ENCODE measurements around the gene C19orf12. TPM values are rescaled to one million over a fixed set of nuclear protein-coding genes. Genes with fewer than 3 reads are reported as not detected.

Gene C19orf12
- total RNA-seq, 1 donor from 2014 or later: 9.7 TPM

- Histone ChIP-seq H3K36me3 (ENCODE audit: control insufficient read depth, insufficient read depth, low read length) (peaks cover 1% of the 10 kb centered on the region), H3K4me3 (ENCODE audit: low read depth, low read length) (no peak overlapping the region), H3K27me3 (ENCODE audit: control insufficient read depth, insufficient read depth, low read length) (no peaks in the 10 kb centered on the region)
- no peak for TF ChIP-seq CTCF (IDR thresholded peaks at IDR 0.05; ENCODE audit: insufficient read depth, low read length, severe bottlenecking)
- no peak for DNase-seq (ENCODE audit: low read depth)
- no peak for FAIRE-seq
Measured at GRCh38 chr19:29705706-29706105, 9.4 kb downstream of the C19orf12 start.

DNA sequence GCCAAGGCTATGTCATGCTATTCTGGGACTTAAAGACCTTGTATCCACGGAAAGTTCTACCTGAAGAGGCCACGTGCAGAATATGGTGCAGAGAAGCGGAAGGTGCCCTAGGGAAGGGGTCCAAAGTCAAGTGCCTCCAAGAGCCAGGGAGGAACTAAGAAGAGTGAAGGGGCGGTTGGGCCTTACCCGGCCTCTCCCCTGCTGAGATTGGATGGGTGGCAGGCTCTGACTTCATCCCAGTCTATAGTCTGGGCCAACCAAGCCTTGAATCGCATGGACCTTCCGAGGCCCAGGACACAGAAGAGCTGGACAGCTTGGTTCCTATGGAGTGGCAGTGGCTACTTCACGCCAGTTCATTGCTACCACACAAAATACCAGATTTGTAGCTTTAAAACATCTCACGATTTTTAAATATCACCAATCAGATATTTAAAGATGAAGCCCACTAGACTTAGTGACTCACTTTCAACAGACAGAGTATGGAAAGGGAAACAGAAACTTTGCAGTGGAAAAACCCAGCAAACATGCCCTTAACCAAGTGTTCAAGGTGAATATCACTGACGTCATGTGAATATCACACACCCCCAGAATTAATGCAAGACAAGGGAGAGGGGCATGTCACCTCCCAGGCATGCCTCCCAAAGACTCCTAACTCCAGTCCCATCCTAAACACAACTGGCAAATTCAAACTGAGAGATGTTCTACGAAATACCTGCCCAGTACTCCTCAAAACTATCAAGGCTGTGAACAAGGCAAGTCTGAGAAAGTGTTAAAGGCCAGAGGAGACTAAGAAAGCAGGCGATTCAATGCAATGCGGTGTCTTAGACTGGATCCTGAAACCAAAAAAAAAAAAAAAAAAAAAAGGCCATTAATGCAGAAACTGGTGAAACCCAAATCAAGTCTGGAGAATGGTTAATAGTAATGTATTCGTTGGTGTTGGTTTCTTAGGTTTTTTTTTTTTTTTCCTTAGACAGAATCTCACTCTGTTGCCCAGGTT, 10.2 kb downstream of the C19orf12 start:
- peaks cover 1% of the 10 kb centered on the region for H3K36me3 ChIP-seq (ENCODE audit: control insufficient read depth, insufficient read depth, low read length)
- no peak for TF ChIP-seq CTCF (IDR thresholded peaks at IDR 0.05; ENCODE audit: insufficient read depth, low read length, severe bottlenecking)
- no peak for DNase-seq (ENCODE audit: low read depth)

GRCh38 chr19:29702963-29703320, 12.1 kb downstream of the C19orf12 start:
- Histone ChIP-seq H3K36me3 (ENCODE audit: control insufficient read depth, insufficient read depth, low read length) (no peaks in the 10 kb centered on the region), H3K27me3 (ENCODE audit: control insufficient read depth, insufficient read depth, low read length) (no peaks in the 10 kb centered on the region), H3K4me3 (ENCODE audit: low read depth, low read length) (no peak overlapping the region)
- DNase-seq (ENCODE audit: low read depth) (no peak), FAIRE-seq (no peak)
- TF ChIP-seq CTCF (IDR thresholded peaks at IDR 0.05; ENCODE audit: insufficient read depth, low read length, severe bottlenecking): no peak

More for the DNA sequence above, 10.2 kb downstream of the C19orf12 start:
- Histone ChIP-seq H3K27me3 (ENCODE audit: control insufficient read depth, insufficient read depth, low read length) (no peaks in the 10 kb centered on the region), H3K4me3 (ENCODE audit: low read depth, low read length) (no peak overlapping the region)
- no peak for FAIRE-seq

DNA sequence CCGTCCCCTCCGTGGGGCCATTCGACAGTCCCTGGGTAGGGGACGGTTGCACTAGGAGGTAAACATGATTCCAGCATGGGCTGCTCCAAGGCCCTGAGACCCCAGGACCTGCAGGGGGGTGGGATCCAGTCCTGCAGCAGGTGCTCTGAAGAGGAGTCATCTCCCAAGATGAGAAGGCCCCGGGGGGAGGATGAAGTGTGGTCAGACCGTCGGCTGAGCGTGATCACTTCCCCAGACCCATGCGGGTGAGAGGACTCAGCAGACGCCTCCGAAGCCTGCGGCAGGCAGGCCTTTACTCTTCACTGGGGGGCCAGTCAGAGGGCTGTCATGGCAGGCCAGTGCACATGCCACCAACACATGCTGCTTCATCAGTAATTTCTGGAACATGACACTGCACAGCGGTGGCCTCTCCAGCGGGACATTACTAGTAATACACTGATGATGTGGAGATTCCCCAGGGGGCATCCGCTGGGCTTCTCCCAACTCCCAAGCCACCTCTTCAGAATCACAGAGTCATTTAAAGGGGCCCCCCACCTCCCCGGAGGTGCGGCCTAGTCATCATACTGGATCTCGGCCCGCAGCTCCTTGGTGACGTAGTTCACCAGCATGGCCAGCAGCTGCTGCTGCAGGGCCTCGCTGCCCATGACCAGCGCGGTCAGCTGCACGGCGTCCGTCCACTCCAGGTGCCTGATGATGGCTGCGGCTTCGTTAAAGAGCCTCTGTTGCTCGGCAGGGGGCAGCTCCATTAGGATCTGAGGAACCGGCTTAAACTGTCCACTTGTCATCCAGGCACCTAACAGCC, 12.7 kb downstream of the C19orf12 start:
- DNase-seq (ENCODE audit: low read depth): no peak

DNA sequence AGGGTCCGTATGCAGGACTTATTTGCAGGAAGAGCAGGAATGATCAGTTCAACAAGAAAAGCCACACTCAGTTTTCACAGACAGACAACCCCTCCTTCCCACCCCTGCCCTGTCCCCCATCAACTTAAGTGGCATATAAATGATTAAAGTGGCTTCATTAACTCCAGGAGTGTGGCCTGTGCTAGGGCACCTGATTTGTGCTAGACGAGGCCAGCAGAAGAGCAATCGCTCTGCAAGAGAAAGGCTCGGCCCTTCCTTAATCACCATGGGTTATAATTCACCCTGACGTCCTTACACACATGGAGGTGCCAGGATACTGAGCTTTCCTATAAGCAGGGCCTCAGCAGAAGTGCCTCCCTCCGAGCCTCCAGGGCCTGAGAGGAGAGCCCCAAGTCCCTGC, 14.6 kb downstream of the C19orf12 start:
- FAIRE-seq: no peak
- DNase-seq (ENCODE audit: low read depth): no peak
- H3K4me3 ChIP-seq (ENCODE audit: low read depth, low read length): no peak overlapping the region
- no peaks in the 10 kb centered on the region for H3K36me3 ChIP-seq (ENCODE audit: control insufficient read depth, insufficient read depth, low read length)
- H3K27me3 ChIP-seq (ENCODE audit: control insufficient read depth, insufficient read depth, low read length): no peaks in the 10 kb centered on the region
- no peak for TF ChIP-seq CTCF (IDR thresholded peaks at IDR 0.05; ENCODE audit: insufficient read depth, low read length, severe bottlenecking)

More for the DNA sequence above, 12.7 kb downstream of the C19orf12 start:
- H3K4me3 ChIP-seq (ENCODE audit: low read depth, low read length): no peak overlapping the region
- no peak for FAIRE-seq
- no peak for TF ChIP-seq CTCF (IDR thresholded peaks at IDR 0.05; ENCODE audit: insufficient read depth, low read length, severe bottlenecking)
- no peaks in the 10 kb centered on the region for H3K27me3 ChIP-seq (ENCODE audit: control insufficient read depth, insufficient read depth, low read length)
- H3K36me3 ChIP-seq (ENCODE audit: control insufficient read depth, insufficient read depth, low read length): no peaks in the 10 kb centered on the region
